GM19455 (cell line): ENCODE measurements around the gene GPC2.

Experiments used
- ATAC-seq: cut with Tn5 transposase; IDR thresholded peaks from one replicate; pipeline ENCODE4 v1.9.1; 2021; ENCODE audit not compliant: unreplicated experiment

Gene GPC2

DNA sequence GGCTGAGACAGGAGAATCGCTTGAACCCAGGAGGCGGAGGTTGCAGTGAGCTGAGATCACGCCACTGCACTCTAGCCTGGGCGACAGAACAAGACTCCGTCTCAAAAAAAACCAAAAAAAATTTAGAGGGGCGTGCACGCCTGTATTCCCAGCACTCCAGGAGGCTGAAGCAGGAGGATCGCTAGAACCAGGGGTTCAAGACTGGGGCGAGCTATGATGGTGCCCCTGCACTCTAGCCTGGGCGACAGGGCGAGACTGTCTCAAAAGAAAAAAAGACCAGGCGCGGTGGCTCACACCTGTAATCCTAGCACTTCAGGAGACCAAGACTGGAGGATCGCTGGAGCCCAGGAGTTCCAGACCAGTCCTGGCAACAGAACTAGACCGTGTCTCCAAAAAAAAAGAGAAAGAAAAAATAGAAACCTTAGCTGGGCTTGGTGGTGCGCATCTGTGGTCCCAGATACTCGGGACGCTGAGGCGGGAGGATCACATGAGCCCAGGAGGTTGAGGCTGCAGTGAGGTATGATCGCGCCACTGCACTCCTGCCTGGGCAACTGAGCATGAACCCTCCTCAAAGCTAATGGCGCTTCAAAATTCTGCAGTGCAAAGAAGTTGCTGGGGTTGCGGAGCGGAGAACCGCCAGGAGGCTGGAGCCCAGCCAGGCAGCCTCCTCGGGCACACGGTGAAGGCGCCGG is 50.8 kb downstream of the GPC2 start:
- ATAC-seq: peak; percentile 26

GRCh38 chr7:100124301-100125230 is 52.6 kb downstream of the GPC2 start:
- no peak for ATAC-seq

- no peak for ATAC-seq
Observed at GRCh38 chr7:100122568-100122967, 54.6 kb downstream of the GPC2 start.

- ATAC-seq: no peak
Observed at GRCh38 chr7:100122067-100122466, 55.1 kb downstream of the GPC2 start.

- ATAC-seq: no peak
Observed at GRCh38 chr7:100120733-100121036, 56.5 kb downstream of the GPC2 start.

DNA sequence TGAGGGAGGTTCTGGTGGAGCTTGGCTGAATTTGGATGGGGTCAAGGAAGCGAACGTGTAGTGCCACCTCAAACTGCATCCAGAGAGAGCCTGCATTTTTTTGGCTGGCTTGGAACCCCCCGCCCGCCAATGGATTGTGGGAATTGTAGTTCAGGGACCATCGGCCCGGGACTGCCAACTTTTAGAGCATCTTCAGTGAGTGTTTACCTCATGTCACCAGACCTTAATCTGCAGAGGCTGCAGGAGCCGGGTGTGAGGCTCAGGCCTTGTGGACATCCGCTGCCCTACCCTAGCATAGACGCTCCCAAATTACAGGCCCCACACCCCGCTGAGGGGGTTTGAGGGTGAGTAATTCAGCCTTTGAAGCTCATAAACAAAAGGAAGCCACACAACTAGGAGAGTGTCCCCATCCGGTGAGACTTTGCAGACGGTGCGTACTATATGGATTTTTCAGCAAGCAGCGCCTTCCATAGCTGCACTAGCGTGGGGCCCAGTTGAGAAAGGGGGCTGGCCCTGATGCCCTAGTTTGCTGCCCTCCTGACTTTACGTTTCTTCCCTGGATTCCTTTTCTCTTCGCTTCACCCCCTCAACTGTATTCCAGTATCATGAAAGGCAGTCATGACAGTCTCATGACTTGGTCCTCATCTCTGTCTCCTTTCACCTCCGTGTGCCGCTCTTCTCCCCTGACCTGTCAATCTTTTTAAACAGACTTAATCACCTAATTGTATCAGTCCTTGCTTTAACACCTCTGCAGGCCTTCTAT is 57.0 kb downstream of the GPC2 start:
- ATAC-seq: peak; percentile 41
